GM23248 (cell line): ENCODE results near the gene EDN3.

Source experiments
- EZH2 ChIP-seq: fragments of 200-600 bp; sonication (generic); IDR thresholded peaks from 2 replicates; pipeline ENCODE4 v1.6.1; 2018; ENCODE audit warnings: antibody characterized with exemption, mild to moderate bottlenecking; ENCODE audit not compliant: insufficient read depth, poor library complexity, severe bottlenecking
- EZH2phosphoT487 ChIP-seq: fragments of 200-600 bp; sonication (generic); IDR thresholded peaks from 2 replicates; pipeline ENCODE4 v1.6.1; 2018; ENCODE audit warnings: antibody characterized with exemption, moderate library complexity, mild to moderate bottlenecking, low read depth; ENCODE audit not compliant: insufficient read depth

DNA sequence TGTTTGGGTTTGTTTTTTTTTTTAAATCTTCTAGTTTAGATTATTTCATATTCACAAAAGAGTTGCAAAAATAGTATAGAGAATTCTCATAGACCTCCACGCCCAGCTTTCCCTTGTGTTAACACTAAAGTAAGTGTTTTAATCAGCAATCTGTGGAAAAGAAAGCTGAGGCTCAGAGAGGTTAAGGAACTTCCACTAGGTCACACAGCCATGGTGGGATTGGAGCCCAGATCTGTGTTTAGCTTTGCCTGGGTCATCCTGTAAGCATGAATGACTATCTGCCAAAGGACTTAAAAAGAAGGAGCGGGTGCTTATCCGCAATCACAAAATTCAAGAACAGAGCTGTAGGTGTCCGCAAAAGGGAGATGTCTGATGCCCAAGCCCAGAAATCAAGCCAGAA lies 60.5 kb downstream of the EDN3 start:
- no peak for TF ChIP-seq EZH2
- TF ChIP-seq EZH2phosphoT487 = no peak
